Osteocyte (in vitro differentiated cells): ENCODE results near the gene EIF1AD. TPM values are rescaled to one million over a fixed set of nuclear protein-coding genes. Genes with fewer than 3 reads are reported as not detected.

Experiments used
- DNase-seq: peaks from one replicate; pipeline ENCODE4 v3.0.0; 2021; ENCODE audit warnings: mixed read lengths; ENCODE audit not compliant: unreplicated experiment; ENCODE audit errors: extremely low spot score
- H3K27ac Mint-ChIP-seq: one replicate; pipeline ENCODE4 v1.8.0; 2021; ENCODE audit warnings: mild to moderate bottlenecking, mixed read lengths; ENCODE audit not compliant: unreplicated experiment
- H3K27me3 Mint-ChIP-seq: one replicate; pipeline ENCODE4 v1.8.0; 2021; ENCODE audit warnings: mixed read lengths; ENCODE audit not compliant: unreplicated experiment
- H3K36me3 Mint-ChIP-seq: one replicate; pipeline ENCODE4 v1.8.0; 2021; ENCODE audit warnings: mixed read lengths; ENCODE audit not compliant: unreplicated experiment
- H3K4me1 Mint-ChIP-seq: one replicate; pipeline ENCODE4 v1.8.0; 2021; ENCODE audit warnings: mixed read lengths; ENCODE audit not compliant: unreplicated experiment
- H3K4me3 Mint-ChIP-seq: one replicate; pipeline ENCODE4 v1.8.0; 2021; ENCODE audit warnings: mild to moderate bottlenecking, moderate library complexity, mixed read lengths; ENCODE audit not compliant: unreplicated experiment
- H3K9me3 Mint-ChIP-seq: one replicate; pipeline ENCODE4 v1.8.0; 2021; ENCODE audit warnings: mixed read lengths; ENCODE audit not compliant: unreplicated experiment
- total RNA-seq: library from RNA; stranded (reverse); gene quantifications from 2 replicates; pipeline ENCODE4 v1.2.1, GENCODE V29; 2021
- TF ChIP-seq, protein P1 (sequence below): fragments of 200-600 bp; sonication (generic); IDR thresholded peaks from 2 replicates; pipeline ENCODE4 v1.5.0; 2021; ENCODE audit warnings: antibody characterized with exemption, mild to moderate bottlenecking, moderate library complexity

EIF1AD gene
- total RNA-seq, 1 donor from 2014 or later: 34.6 TPM

GRCh38 chr11:65947603-65948125 lies 54.3 kb downstream of the EIF1AD start:
- Mint-ChIP-seq H3K27me3 (peaks cover 18% of the 10 kb centered on the region), H3K36me3 (no peaks in the 10 kb centered on the region), H3K4me1 (no peaks in the 10 kb centered on the region), H3K4me3 (no peak overlapping the region), H3K9me3 (no peaks in the 10 kb centered on the region), H3K27ac (no peak overlapping the region)
- no peak for DNase-seq
- TF ChIP-seq, protein P1, sequence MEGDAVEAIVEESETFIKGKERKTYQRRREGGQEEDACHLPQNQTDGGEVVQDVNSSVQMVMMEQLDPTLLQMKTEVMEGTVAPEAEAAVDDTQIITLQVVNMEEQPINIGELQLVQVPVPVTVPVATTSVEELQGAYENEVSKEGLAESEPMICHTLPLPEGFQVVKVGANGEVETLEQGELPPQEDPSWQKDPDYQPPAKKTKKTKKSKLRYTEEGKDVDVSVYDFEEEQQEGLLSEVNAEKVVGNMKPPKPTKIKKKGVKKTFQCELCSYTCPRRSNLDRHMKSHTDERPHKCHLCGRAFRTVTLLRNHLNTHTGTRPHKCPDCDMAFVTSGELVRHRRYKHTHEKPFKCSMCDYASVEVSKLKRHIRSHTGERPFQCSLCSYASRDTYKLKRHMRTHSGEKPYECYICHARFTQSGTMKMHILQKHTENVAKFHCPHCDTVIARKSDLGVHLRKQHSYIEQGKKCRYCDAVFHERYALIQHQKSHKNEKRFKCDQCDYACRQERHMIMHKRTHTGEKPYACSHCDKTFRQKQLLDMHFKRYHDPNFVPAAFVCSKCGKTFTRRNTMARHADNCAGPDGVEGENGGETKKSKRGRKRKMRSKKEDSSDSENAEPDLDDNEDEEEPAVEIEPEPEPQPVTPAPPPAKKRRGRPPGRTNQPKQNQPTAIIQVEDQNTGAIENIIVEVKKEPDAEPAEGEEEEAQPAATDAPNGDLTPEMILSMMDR: no peak

DNA sequence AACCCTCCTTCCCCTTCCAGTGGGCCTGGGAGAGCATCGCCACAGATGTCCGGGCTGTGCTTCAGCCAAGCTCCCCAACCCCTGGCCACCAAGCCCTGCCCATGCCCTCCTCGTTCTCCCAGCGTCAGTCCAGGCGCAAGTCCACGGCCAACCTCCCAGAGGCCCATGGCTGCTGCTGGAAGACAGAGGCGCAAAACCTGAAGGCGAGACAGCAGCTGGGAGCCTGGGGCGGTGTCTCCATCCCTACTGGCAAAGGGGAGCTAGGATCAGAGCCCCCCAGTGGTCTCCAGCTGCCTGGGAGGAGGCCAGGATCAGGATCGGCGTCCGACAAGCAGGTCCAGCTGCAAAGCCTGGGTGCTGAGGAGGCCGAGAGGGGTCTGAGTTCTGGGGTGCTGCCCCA lies 54.8 kb downstream of the EIF1AD start:
- H3K9me3 Mint-ChIP-seq: no peaks in the 10 kb centered on the region
- TF ChIP-seq, protein P1: no peak
- H3K4me3 Mint-ChIP-seq: no peak overlapping the region
- H3K27me3 Mint-ChIP-seq: peaks cover 15% of the 10 kb centered on the region
- no peaks in the 10 kb centered on the region for H3K4me1 Mint-ChIP-seq
- no peak for DNase-seq
- no peaks in the 10 kb centered on the region for H3K36me3 Mint-ChIP-seq
- H3K27ac Mint-ChIP-seq: no peak overlapping the region

- no peak overlapping the region for H3K4me3 Mint-ChIP-seq
- H3K9me3 Mint-ChIP-seq: no peaks in the 10 kb centered on the region
- TF ChIP-seq, protein P1: no peak
- no peaks in the 10 kb centered on the region for H3K36me3 Mint-ChIP-seq
- peaks cover 12% of the 10 kb centered on the region for H3K27me3 Mint-ChIP-seq
- no peak for DNase-seq
- H3K27ac Mint-ChIP-seq: no peak overlapping the region
- H3K4me1 Mint-ChIP-seq: peaks cover under 1% of the 10 kb centered on the region
These were observed 55.3 kb downstream of the EIF1AD start for GRCh38 chr11:65946655-65947054.

Other genes with a start within 250 kb of the EIF1AD start
- gene AP5B1, start 221.2 kb downstream of the EIF1AD start, total RNA-seq: 19.0 and 21.0 TPM in 2 replicates
- gene OVOL1, start 215.1 kb downstream of the EIF1AD start, total RNA-seq: not detected in 2 replicates
- gene SNX32, start 168.2 kb downstream of the EIF1AD start, total RNA-seq: 4.0 and 4.1 TPM in 2 replicates
- gene CFL1, start 144.0 kb downstream of the EIF1AD start, total RNA-seq: 939 and 946 TPM in 2 replicates
- gene MUS81, start 141.7 kb downstream of the EIF1AD start, total RNA-seq: 63.7 and 68.5 TPM in 2 replicates
- 130 and 131 TPM in 2 replicates for gene EFEMP2, start 129.4 kb downstream of the EIF1AD start, total RNA-seq
- not detected in 2 replicates for gene CTSW, start 122.3 kb downstream of the EIF1AD start, total RNA-seq
- gene FIBP, start 113.7 kb downstream of the EIF1AD start, total RNA-seq: 92.4 and 92.8 TPM in 2 replicates
- gene CCDC85B, start 111.5 kb downstream of the EIF1AD start, total RNA-seq: 35.2 and 39.0 TPM in 2 replicates
- 37.2 and 38.0 TPM in 2 replicates for gene FOSL1, start 101.8 kb downstream of the EIF1AD start, total RNA-seq
- gene C11orf68, start 83.1 kb downstream of the EIF1AD start, total RNA-seq: 81.2 and 83.5 TPM in 2 replicates
- 106 and 107 TPM in 2 replicates for gene DRAP1, start 82.7 kb downstream of the EIF1AD start, total RNA-seq
- gene TSGA10IP, start 56.7 kb downstream of the EIF1AD start, total RNA-seq: not detected in 2 replicates
- 45.5 and 55.9 TPM in 2 replicates for gene SART1, start 40.4 kb downstream of the EIF1AD start, total RNA-seq
- 207 and 216 TPM in 2 replicates for gene BANF1, start 346 bp upstream of the EIF1AD start, total RNA-seq
- not detected in 2 replicates for gene CST6, start 9.9 kb upstream of the EIF1AD start, total RNA-seq
- 0.54 and 1.1 TPM in 2 replicates for gene CATSPER1, start 24.3 kb upstream of the EIF1AD start, total RNA-seq
- 0.71 and 0.94 TPM in 2 replicates for gene GAL3ST3, start 47.0 kb upstream of the EIF1AD start, total RNA-seq
- 193 and 198 TPM in 2 replicates for gene SF3B2, start 50.2 kb upstream of the EIF1AD start, total RNA-seq
- 83.8 and 84.9 TPM in 2 replicates for gene PACS1, start 68.1 kb upstream of the EIF1AD start, total RNA-seq